ENCODE data around the gene SEC22A. TPM values are rescaled to one million over a fixed set of nuclear protein-coding genes. Genes with fewer than 3 reads are reported as not detected.

SEC22A gene
- total RNA-seq, 1 donor = 27.9 TPM

DNA sequence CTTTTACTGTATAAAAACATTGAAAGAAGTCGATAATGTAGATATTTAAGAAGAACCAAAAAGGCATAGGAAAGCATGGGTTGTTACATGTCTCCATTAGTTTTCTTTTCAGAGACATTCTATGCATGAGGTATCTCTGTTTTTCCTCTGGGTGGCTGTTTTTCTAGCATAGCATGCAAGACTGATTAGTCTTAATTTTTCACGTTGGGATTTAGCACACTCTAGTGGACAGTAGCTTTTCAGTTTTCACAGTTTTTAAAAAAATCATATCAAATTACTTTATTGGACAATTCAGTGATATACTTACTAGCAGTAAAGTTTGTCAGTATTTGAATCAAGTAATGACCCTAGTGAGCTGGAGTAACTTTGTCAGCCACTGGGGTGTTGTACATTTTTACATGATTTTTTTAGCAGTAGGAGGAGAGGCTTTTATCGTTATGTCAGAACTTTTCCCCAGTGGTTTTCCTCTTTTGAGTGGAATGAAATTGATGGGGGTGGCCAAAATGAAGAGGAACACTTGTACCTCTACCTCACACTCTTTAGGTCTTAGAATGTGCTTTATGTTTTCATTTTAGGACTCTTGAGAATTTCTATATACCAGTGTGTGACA lies 57.2 kb downstream of the SEC22A start:
- H2AFZ ChIP-seq (ENCODE audit: low read length) = no peak overlapping the region
- no peaks in the 10 kb centered on the region for H3K36me3 ChIP-seq (ENCODE audit: insufficient read depth, low read length)
- DNase-seq (ENCODE audit: insufficient read length, low spot score, missing footprints) = peak; percentile 62
- H3K9me3 ChIP-seq (ENCODE audit: low read depth, low read length) = no peaks in the 10 kb centered on the region
- no peak overlapping the region for H3K27ac ChIP-seq (ENCODE audit: low read depth, low read length)
- no peaks in the 10 kb centered on the region for H4K20me1 ChIP-seq (ENCODE audit: insufficient read depth, low read length)
- TF ChIP-seq, protein P1, sequence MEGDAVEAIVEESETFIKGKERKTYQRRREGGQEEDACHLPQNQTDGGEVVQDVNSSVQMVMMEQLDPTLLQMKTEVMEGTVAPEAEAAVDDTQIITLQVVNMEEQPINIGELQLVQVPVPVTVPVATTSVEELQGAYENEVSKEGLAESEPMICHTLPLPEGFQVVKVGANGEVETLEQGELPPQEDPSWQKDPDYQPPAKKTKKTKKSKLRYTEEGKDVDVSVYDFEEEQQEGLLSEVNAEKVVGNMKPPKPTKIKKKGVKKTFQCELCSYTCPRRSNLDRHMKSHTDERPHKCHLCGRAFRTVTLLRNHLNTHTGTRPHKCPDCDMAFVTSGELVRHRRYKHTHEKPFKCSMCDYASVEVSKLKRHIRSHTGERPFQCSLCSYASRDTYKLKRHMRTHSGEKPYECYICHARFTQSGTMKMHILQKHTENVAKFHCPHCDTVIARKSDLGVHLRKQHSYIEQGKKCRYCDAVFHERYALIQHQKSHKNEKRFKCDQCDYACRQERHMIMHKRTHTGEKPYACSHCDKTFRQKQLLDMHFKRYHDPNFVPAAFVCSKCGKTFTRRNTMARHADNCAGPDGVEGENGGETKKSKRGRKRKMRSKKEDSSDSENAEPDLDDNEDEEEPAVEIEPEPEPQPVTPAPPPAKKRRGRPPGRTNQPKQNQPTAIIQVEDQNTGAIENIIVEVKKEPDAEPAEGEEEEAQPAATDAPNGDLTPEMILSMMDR (IDR thresholded peaks at IDR 0.05; ENCODE audit: extremely low read depth, low read depth, low read length) = peak; percentile 68
- no peak overlapping the region for H3K4me2 ChIP-seq (ENCODE audit: insufficient read depth, low read length)
- no peak overlapping the region for H3K4me3 ChIP-seq (ENCODE audit: insufficient read depth, low read length)
- H3K27me3 ChIP-seq (ENCODE audit: insufficient read depth, low read length) = no peaks in the 10 kb centered on the region
- H3K79me2 ChIP-seq (ENCODE audit: insufficient read depth, low read length) = no peaks in the 10 kb centered on the region
- no peaks in the 10 kb centered on the region for H3K4me1 ChIP-seq (ENCODE audit: insufficient read depth, low read length)

DNA sequence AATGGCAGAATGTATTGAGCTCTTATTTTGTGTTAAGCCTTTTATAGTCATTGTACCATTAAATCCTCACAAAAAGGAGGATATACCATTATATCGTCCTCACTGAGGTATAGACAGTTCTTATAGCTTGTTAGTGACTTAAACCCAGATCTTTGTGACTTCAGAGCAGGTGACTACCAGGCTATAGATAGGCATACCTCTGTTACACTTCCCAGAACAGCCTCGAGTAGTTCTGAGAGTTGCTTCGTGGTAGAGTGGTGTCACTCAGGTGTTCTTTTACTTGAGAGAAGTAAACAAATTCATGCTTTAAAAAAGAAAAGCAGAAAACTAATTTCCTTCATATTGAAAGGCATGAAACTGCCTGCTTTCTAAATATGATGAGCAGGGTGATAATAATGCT lies 59.9 kb downstream of the SEC22A start:
- no peaks in the 10 kb centered on the region for H3K27me3 ChIP-seq (ENCODE audit: insufficient read depth, low read length)
- H3K4me2 ChIP-seq (ENCODE audit: insufficient read depth, low read length) = no peak overlapping the region
- H3K79me2 ChIP-seq (ENCODE audit: insufficient read depth, low read length) = no peaks in the 10 kb centered on the region
- H2AFZ ChIP-seq (ENCODE audit: low read length) = no peak overlapping the region
- H3K9me3 ChIP-seq (ENCODE audit: low read depth, low read length) = no peaks in the 10 kb centered on the region
- H3K4me3 ChIP-seq (ENCODE audit: insufficient read depth, low read length) = no peak overlapping the region
- TF ChIP-seq, protein P1 (IDR thresholded peaks at IDR 0.05; ENCODE audit: extremely low read depth, low read depth, low read length) = no peak
- no peaks in the 10 kb centered on the region for H4K20me1 ChIP-seq (ENCODE audit: insufficient read depth, low read length)
- no peak overlapping the region for H3K27ac ChIP-seq (ENCODE audit: low read depth, low read length)
- no peaks in the 10 kb centered on the region for H3K4me1 ChIP-seq (ENCODE audit: insufficient read depth, low read length)
- no peak for DNase-seq (ENCODE audit: insufficient read length, low spot score, missing footprints)
- H3K36me3 ChIP-seq (ENCODE audit: insufficient read depth, low read length) = no peaks in the 10 kb centered on the region

DNA sequence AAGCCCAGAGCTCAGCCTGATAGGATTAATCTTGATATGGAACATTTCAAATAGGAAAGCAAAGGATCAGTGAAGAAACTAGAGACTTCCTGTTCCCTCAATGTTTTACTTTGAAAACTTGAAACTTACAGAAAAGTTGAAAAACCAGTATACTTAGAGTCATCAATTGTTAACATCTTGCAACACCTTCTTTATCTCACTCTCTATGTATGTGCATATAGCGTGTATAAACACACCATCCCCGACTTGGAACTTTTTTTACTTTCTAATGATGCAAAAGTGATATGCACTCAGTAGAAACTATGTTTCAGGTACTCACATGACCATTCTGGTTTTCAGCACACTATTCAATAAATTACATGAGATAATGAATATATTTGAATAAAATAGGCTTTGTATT lies 60.5 kb downstream of the SEC22A start:
- TF ChIP-seq, protein P1 (IDR thresholded peaks at IDR 0.05; ENCODE audit: extremely low read depth, low read depth, low read length) = no peak
- no peaks in the 10 kb centered on the region for H4K20me1 ChIP-seq (ENCODE audit: insufficient read depth, low read length)

DNA sequence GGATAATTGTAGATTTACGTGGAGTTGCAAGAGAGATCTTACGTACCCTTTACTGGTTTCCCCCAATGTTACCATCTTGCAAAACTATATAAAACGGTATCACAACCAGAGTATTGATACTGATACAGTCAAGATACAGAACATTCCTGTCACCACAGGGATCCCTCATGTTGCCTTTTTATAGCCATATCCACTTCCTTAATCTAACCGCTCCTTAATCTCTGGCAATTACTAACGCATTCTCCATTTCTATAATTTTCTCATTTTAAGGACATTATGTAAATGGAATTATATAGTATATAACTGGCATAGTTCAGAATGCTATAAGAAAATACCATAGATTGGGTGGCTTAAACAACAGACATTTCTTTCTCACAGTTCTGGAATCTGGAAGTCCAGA lies 61.1 kb downstream of the SEC22A start:
- no peak overlapping the region for H3K4me3 ChIP-seq (ENCODE audit: insufficient read depth, low read length)
- no peaks in the 10 kb centered on the region for H3K27me3 ChIP-seq (ENCODE audit: insufficient read depth, low read length)
- no peak overlapping the region for H3K4me2 ChIP-seq (ENCODE audit: insufficient read depth, low read length)
- no peaks in the 10 kb centered on the region for H3K79me2 ChIP-seq (ENCODE audit: insufficient read depth, low read length)
- no peaks in the 10 kb centered on the region for H3K9me3 ChIP-seq (ENCODE audit: low read depth, low read length)
- no peak for DNase-seq (ENCODE audit: insufficient read length, low spot score, missing footprints)
- TF ChIP-seq, protein P1 (IDR thresholded peaks at IDR 0.05; ENCODE audit: extremely low read depth, low read depth, low read length) = no peak
- H2AFZ ChIP-seq (ENCODE audit: low read length) = no peak overlapping the region
- no peaks in the 10 kb centered on the region for H4K20me1 ChIP-seq (ENCODE audit: insufficient read depth, low read length)
- H3K4me1 ChIP-seq (ENCODE audit: insufficient read depth, low read length) = no peaks in the 10 kb centered on the region
- no peaks in the 10 kb centered on the region for H3K36me3 ChIP-seq (ENCODE audit: insufficient read depth, low read length)
- no peak overlapping the region for H3K27ac ChIP-seq (ENCODE audit: low read depth, low read length)

More for the DNA sequence above, 60.5 kb downstream of the SEC22A start:
- H3K27me3 ChIP-seq (ENCODE audit: insufficient read depth, low read length) = no peaks in the 10 kb centered on the region
- no peak overlapping the region for H3K27ac ChIP-seq (ENCODE audit: low read depth, low read length)
- no peaks in the 10 kb centered on the region for H3K36me3 ChIP-seq (ENCODE audit: insufficient read depth, low read length)
- H3K4me3 ChIP-seq (ENCODE audit: insufficient read depth, low read length) = no peak overlapping the region
- no peaks in the 10 kb centered on the region for H3K9me3 ChIP-seq (ENCODE audit: low read depth, low read length)
- H3K4me2 ChIP-seq (ENCODE audit: insufficient read depth, low read length) = no peak overlapping the region
- DNase-seq (ENCODE audit: insufficient read length, low spot score, missing footprints) = no peak
- H3K4me1 ChIP-seq (ENCODE audit: insufficient read depth, low read length) = no peaks in the 10 kb centered on the region
- H2AFZ ChIP-seq (ENCODE audit: low read length) = no peak overlapping the region
- no peaks in the 10 kb centered on the region for H3K79me2 ChIP-seq (ENCODE audit: insufficient read depth, low read length)
